Astrocyte of the spinal cord (primary cell): Measurements from ENCODE around the gene CLCN6.

Source experiments
- DNase-seq: peaks from one replicate; pipeline ENCODE4 v3.0.0; 2011; ENCODE audit warnings: low read depth, low spot score
- H3K4me3 ChIP-seq: 2 replicates; pipeline ENCODE4 v1.5.1; 2011; ENCODE audit warnings: low read depth, mild to moderate bottlenecking, low read length, moderate library complexity
- in situ Hi-C: cut with HindIII; loops from 2 replicates; pipeline ENCODE4 v1.10.0; 2017; ENCODE audit warnings: low sequenced_read_pairs
- TF ChIP-seq, protein P1 (sequence below): IDR thresholded peaks from 2 replicates; pipeline ENCODE4 v1.5.1; 2012; ENCODE audit warnings: low read depth, mild to moderate bottlenecking, low read length, inconsistent platforms

Gene CLCN6

DNA sequence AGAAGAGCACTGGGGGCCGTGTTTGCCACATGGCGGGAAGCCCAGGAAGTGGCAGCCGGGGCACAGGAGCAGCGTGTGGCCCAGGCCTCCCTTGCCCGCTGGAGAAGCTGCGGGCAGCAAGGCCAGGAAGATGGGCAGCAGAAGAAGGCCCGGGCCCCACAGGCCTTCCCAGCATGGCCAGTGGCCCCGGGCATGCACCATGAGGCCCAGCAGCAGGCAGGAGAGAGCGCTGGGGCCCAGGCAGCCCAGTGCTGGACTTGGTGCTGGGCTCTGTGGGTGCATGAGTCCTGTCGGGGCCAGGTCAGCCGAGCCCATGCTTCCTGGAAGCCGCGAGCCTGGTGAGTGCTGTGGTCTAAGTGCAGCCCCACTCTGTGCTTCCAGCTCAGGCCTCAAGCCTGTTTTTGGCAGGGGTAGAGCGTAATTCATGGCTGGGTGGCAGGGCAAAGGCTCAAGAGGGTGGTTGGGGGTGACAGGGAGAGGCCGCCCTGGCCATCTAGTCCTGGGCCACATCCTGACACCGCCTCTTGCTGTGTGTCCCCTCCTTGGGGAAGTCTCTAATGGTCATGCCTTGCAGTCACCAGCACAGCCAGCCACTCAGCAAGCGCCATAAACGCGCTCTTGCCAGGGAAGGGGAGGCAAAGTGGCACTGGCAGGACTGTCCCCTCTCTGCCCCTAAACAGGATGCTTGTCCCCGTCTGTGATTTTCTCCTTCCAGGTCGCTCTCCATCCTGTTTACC lies 21.6 kb upstream of the CLCN6 start:
- TF ChIP-seq, protein P1, sequence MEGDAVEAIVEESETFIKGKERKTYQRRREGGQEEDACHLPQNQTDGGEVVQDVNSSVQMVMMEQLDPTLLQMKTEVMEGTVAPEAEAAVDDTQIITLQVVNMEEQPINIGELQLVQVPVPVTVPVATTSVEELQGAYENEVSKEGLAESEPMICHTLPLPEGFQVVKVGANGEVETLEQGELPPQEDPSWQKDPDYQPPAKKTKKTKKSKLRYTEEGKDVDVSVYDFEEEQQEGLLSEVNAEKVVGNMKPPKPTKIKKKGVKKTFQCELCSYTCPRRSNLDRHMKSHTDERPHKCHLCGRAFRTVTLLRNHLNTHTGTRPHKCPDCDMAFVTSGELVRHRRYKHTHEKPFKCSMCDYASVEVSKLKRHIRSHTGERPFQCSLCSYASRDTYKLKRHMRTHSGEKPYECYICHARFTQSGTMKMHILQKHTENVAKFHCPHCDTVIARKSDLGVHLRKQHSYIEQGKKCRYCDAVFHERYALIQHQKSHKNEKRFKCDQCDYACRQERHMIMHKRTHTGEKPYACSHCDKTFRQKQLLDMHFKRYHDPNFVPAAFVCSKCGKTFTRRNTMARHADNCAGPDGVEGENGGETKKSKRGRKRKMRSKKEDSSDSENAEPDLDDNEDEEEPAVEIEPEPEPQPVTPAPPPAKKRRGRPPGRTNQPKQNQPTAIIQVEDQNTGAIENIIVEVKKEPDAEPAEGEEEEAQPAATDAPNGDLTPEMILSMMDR: no peak
- DNase-seq: no peak
- no peak overlapping the region for H3K4me3 ChIP-seq
- in situ Hi-C loops: no loop called here

DNA sequence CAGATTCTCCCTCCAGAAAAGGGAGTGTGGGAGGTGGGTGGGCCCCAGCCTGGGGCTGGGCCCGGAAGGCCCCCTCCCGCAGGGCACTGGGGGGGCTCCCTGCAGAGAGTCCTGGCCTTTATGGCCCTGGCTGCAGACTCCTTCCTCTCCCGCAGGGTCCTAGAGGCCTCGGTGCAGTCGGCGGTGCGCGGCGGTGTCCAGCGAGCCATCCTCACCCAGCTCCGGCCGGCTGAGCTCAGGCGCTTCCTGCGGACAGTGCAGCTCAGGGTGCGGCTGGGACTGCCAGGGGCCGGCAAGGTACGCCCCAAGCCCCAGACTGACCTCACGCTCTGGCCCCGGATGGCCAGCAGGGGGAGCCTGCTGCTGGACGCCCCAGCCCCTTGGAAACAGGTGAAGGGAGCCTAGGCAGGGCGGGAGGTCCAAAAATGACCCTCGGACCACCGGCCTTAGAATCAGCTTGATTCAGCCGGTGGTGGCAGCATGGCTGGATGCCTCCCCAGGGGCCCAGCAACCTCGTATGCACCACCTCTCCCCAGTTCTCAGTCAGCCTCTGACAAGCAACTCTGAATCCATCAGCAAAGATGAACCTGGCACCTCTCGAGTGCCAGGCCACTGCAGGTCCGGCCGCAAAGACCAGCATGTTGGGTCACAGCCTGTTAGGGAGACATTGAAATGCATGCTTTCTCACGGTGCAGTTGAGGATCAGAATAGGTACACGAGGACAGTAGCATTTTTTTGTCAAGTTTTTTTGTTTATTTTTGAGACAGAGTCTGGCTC lies 20.8 kb upstream of the CLCN6 start:
- peak overlapping the region; percentile 13 for H3K4me3 ChIP-seq
- TF ChIP-seq, protein P1: peak; percentile 93
- peak; percentile 50 for DNase-seq
- in situ Hi-C loops: no loop called here

DNA sequence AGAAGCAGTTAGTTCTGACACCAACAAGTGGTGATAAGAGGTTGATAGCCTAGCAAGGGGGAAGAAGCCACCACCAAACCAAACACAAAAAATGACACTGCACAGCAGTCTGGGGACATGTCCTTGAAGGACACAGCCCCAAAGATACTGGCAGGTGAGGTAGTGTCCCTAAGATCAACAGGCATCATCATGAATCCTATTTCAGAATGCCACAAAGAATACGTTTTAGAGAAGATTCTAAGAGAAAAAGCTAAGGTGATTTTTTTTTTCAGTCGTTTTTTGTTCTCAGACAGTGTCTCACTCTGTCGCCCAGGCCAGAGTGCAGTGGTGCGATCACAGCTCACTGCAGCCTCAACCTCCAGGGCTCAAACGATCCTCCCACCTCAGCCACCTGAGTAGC lies 19.8 kb upstream of the CLCN6 start:
- no peak for DNase-seq
- TF ChIP-seq, protein P1: no peak
- in situ Hi-C loops: no loop called here
- H3K4me3 ChIP-seq: no peak overlapping the region

DNA sequence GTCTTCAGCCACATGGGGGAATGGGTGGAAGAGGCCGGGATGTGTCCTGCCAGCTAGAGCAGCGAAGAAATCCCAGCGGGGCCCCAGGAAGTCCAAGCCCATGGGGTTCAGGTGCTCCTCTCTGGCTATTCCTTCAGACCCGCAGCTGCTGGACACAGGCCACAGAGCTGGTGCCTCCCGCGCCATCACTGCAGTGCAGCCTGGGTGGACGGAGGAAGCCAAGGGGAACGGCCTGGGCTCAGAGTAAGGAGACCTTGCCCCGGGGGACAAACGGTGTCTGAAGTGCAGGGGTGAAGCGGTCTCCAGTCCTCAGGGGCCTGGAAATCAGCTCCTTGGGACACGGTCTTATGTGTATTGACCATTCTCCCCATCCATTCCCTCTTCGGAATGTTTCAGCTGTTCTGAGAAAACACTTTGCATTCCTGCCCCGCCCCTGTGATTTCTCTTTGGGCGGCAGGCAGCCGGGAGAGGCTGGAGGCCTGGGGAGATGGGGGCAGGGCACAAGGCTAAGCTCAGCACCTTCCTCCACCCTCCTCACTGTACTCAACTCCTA lies 18.7 kb upstream of the CLCN6 start:
- DNase-seq: peak; percentile 29
- H3K4me3 ChIP-seq: no peak overlapping the region
- in situ Hi-C loops: no loop called here
- TF ChIP-seq, protein P1: no peak

- H3K4me3 ChIP-seq: no peak overlapping the region
- no peak for DNase-seq
- in situ Hi-C loops: no loop called here
- TF ChIP-seq, protein P1: no peak
Measured at GRCh38 chr1:11787804-11788436, 18.1 kb upstream of the CLCN6 start.

DNA sequence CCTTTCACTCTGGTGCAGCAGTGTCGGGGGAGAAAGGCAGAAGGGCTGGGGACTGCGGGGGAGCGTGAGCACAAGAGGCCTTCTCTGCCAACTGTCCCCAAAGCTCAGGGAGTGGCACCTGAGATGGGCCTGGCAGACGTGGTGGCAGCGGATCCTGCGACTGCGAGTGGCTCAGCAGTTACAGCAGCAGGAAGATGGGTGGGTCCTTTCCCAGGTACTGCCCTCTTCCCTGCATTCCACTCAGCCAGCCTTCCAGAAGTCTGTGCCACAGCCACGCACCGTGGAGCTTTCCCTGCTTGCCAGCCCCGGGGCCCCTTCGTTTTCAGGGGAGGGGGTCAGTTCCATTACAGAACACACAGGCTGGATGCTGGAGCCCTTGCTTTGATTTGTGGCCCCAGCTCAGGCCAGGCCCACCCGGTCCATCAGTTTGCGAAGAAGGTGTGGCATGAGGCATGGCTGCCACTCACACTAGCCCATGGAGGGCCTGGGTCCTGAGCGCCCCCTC lies 17.4 kb upstream of the CLCN6 start:
- in situ Hi-C loops: no loop called here
- DNase-seq: no peak
- TF ChIP-seq, protein P1: no peak
- no peak overlapping the region for H3K4me3 ChIP-seq
